Right ventricle myocardium superior (tissue), 1 donor: Measurements from ENCODE around the gene ZNF117. TPM values are rescaled to one million over a fixed set of nuclear protein-coding genes. Genes with fewer than 3 reads are reported as not detected.
A peak's percentile ranks its signal among the peaks of the same experiment; 100 is the strongest.
"Not testable (repeated sequence)": the region's sequence is repeated elsewhere in the genome, so short reads cannot be mapped to it uniquely, and the experiment has no call there.

ENCODE experiments used
- ATAC-seq: fragments of 200-7000 bp; cut with Tn5 transposase; one replicate; pipeline ENCODE4 v1.9.1; 2020; ENCODE audit warnings: mild to moderate bottlenecking; ENCODE audit not compliant: poor library complexity
- DNase-seq: peaks from one replicate; pipeline ENCODE4 v3.0.0-alpha.2; 2020
- intact Hi-C: fragments of 100-400 bp; cut with DNase I; formaldehyde crosslinking; loops from one replicate; pipeline ENCODE4 v1.11.2; 2022
- total RNA-seq: library from RNA; stranded (reverse); fragmentation: NEBNext Ultra II Directional; extraction: Animal tissue kit (Norgen Biotek cat#: 25700); gene quantifications from one replicate; pipeline ENCODE4 v1.2.1, GENCODE V29; 2021
- donor health status: DM: no; HTN: yes; CAD: no; lungs with severe emphysema.

The ZNF117 gene
- total RNA-seq, 1 donor from 2014 or later = 2.3 TPM

DNA sequence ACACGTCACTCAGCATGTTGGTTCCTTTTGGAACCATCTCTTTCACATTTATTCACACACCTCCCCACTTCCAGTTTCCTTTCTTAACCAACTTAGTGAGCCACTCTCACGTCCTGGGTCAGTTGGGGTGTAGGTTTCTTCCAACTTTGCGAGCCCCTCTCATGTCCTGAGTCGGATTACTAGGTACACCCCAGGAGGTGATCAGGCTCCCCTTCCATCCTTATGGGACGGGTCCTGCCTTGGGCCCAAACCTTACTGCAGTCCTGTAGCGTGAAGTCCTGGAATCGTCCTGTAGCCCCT, 8.0 kb upstream of the ZNF117 start:
- no peak for ATAC-seq
- DNase-seq = no peak
- intact Hi-C loops = no loop called here

DNA sequence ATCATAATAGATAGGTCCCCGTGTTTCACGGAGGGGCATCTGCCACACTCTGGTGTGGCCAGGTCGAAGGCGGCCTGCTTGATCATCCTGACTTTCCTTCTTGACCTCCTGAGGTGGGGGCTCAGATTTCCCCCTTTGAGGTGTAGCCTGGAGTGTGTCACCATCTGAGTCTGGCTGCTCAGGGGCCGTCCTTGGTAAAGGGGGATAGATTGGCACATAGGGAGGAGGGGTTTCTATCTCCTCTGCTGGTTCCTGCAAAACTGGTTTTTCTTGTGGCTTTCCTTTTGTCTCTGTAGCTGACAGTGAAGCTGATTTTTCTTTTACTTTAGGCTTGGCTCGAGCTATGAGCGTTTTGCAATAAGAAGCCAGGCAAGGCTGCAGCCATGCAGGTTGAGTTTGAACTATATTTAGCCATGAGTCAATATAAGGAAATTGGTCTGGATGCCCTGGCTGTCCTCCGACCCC, 7.1 kb upstream of the ZNF117 start:
- intact Hi-C loops = no loop called here
- peak; percentile 78 for ATAC-seq
- no peak for DNase-seq

DNA sequence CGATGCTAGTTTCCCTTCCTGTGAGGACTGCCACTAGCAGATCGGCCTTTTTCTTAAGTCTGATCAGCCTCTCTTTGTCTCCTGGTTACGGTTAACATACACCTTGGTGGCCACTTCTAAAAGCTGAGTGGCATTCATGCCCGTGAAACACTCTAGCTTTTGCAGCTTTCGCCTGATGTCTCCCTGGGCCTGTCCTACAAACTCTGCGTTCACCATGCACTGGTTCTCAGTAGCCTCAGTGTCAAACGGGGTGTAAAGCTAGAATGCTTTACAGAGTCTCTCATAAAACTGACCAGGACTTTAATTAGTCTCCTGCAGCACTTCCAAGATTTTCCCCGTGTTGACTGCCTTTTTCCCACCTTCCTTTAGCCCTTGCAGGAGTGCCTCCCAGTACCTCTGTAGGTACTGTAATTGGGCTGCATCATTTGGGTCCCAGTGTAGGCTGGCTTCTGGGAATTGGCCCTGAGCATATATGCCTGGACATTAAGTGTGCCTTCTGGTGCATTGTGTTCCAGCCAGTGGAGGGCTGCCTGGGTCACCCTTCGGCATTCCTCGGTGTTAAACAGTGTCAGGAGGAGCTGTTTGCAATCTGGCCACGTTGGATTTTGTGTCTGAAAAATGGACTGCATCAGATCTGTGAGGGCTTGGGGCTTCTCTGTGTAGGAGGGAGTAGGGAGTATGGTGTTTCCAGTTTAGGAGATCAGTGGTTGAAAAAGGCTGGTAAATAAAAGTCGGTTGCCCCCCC, 6.5 kb upstream of the ZNF117 start:
- intact Hi-C loops = no loop called here
- DNase-seq (no peak), ATAC-seq (peak; percentile 68)

DNA sequence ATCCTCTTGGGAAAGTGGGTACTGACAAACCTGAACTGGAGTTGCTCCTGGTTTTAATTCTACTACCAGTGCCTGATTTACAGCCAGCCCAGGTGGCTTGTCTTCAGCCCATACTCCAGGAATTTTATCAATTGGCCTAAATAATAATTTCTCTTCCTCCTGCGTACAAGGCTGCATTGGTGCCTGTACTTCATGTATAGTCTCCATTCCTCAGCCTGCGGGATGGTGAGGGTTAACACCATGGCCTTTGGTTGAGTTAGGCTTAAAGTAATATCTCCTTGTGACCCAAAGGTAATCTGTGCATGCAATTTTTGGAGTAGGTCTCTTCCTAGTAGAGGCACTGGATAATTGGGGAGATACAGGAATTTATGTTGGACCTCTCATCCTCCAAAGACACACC, 5.5 kb upstream of the ZNF117 start:
- ATAC-seq (no peak), DNase-seq (no peak)
- intact Hi-C loops = no loop called here

GRCh38 chr7:64993901-64994300, 3.1 kb upstream of the ZNF117 start:
- DNase-seq = no peak
- intact Hi-C loops = no loop called here
- no peak for ATAC-seq

DNA sequence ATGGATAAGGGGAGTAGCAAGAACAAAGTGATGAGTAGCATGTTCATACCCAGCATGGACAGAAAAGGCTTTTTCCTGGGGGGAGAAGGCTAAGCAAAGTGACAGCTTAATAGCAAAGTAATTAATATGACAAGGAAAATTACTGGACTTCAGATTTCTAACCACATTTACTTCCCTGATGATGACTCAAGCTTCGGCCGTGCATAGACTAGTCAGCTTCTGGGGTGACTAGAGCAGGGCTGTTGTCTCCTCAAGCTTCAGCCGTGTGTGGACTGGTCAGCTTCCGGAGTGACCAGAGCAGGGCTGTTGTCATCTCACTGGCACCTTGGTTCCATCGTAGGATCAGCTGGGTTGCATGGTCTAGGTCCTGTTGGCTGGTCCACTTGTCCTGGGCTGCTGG, 2.1 kb upstream of the ZNF117 start:
- no peak for DNase-seq
- intact Hi-C loops = no loop called here
- no peak for ATAC-seq

- ATAC-seq (no peak), DNase-seq (no peak)
- intact Hi-C loops = no loop called here
These were observed 620 bp downstream of the ZNF117 start for GRCh38 chr7:64990216-64990615.

GRCh38 chr7:64978497-64979203, 12.2 kb downstream of the ZNF117 start:
- ATAC-seq (no peak), DNase-seq (no peak)
- intact Hi-C loops = no loop called here

GRCh38 chr7:64965594-64965993, 25.2 kb downstream of the ZNF117 start:
- no peak for ATAC-seq
- intact Hi-C loops = no loop called here
- no peak for DNase-seq

DNA sequence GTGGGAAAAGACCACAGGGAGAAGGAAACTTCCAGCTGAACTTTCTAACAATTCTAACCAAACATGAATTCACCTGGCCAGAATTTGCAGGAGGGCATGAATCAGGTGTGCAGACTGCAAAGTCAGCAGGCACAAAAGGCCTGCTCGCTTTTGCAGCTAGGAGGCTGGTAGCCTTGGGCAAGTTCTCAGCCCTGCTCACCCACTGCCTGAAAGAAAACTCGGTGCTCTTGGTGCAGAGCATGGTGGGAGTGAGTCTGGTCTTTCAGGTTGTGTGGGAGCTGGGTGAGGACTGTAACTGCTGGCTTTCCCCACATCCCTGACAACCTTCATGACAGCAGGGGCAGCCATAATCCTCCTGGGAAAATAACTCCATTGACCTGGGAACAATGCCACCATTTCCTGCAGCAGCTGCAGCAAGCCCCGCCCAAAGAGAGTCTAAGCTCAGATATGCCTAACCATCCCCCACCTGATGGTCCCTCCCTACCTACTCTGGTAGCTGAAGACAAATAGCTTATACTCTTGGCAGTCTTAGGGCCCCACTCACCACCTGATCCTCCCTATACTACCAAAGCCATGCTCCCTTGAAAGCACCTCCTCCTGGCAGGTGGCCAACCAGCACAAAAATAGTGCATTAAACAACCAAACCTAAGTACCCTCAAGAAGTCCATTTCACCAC, 31.6 kb downstream of the ZNF117 start:
- ATAC-seq (no peak), DNase-seq (no peak)
- intact Hi-C loops = no loop called here

GRCh38 chr7:64951250-64951848, 39.5 kb downstream of the ZNF117 start:
- no peak for DNase-seq
- ATAC-seq = peak; percentile 63
- intact Hi-C loops = loop anchor here (5.0 kb wide), 1 partner anchor 356 kb away; no protein-coding TSS in a partner anchor

GRCh38 chr7:64950673-64951072, 40.2 kb downstream of the ZNF117 start:
- DNase-seq, ATAC-seq: not testable (repeated sequence)
- intact Hi-C loops = loop anchor here (5.0 kb wide), 1 partner anchor 357 kb away; no protein-coding TSS in a partner anchor

GRCh38 chr7:64948774-64949173, 42.1 kb downstream of the ZNF117 start:
- DNase-seq, ATAC-seq, intact Hi-C loops: not testable (repeated sequence)

DNA sequence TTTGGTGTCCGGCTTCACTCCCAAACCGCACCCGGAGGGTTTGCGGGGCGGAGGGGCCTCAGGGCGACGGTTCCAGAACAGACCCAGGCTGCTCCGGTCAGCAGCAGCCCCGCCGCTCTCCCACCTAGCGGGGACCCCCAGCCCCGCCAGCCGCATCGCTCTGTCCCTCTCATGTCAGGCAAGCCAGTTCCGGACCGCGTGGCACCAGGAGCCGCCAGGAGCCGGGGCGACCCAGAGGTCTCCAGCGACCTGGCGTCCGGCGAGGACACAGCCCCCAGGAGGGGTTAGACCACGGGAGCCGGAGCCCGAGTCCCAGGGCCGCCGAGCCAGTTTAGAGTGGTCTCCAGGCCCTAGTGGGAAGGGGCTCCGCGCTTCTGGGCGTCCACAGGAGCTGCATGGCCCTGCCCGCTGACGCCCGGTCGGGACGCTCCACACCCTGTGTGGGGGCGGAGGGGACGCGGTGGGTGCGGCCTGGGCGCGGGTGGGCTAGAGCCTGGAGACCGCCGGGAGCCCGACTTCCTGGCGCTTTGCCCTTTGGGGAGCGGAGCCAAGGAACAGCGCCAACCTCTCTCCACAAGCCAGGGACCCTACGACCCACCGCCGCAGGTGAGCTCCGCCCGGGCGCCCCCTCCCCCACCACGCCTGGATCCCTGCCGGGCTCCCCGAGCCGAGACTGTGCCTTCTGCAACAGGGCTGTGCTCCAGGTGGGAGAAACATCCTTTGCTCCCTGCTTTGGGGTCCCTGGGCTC, 43.4 kb downstream of the ZNF117 start:
- intact Hi-C loops = no loop called here
- no peak for DNase-seq
- peak; percentile 25 for ATAC-seq

GRCh38 chr7:64946772-64947171, 44.1 kb downstream of the ZNF117 start:
- intact Hi-C loops = no loop called here
- ATAC-seq (no peak), DNase-seq (no peak)

DNA sequence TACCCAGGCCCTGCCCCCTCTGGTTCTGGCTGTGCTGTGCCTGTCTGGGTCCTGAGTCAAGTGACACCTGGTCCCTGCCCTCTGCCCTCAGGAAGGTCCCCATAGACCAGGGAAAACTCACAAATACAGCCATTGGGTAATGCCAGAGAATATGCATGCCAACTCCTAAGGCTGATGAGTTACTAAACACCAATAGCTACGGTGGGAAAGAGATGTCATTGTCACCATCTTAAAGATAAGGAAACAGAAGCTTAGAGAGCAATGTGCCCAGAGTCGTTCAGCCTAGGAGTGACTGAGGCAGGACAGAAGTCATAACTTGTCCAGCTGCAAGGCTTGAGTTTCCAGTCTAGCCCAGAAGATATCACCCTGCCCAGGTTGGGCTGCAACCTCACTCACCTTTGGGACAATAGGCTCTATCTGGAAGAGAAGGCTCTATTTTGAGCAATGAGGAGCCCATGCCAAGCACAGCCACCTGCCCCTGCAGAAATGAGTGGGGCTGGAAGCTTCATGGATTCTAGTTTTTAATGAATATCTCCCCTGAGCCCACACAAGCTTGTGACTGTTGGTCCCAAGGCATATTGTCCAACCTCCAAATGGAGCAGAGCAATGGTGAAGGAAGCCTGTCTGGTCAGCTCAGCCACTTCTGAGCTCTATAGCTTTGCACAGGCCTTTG, 45.2 kb downstream of the ZNF117 start:
- no peak for DNase-seq
- intact Hi-C loops = no loop called here
- no peak for ATAC-seq

GRCh38 chr7:64944667-64945502, 46.0 kb downstream of the ZNF117 start:
- DNase-seq, ATAC-seq, intact Hi-C loops: not testable (repeated sequence)
